Transverse colon (tissue), 4 donors: ENCODE data around the gene RACK1. TPM values are rescaled to one million over a fixed set of nuclear protein-coding genes. Genes with fewer than 3 reads are reported as not detected.

Experiments used
- DNase-seq: peaks from one replicate; pipeline ENCODE4 v3.0.0-alpha.2; 2019
- H3K27ac ChIP-seq, 4 donors: fragments of 200-600 bp; sonication (generic); 2 replicates each; pipeline ENCODE4 v1.5.1; 2016 to 2018; ENCODE audit warnings: inconsistent platforms in 4 of 4
- H3K27me3 ChIP-seq: fragments of 200-600 bp; sonication (generic); 2 replicates; pipeline ENCODE4 v1.5.1; 2017; ENCODE audit warnings: inconsistent platforms
- H3K36me3 ChIP-seq, 4 donors: fragments of 200-600 bp; sonication (generic); 2 replicates each; pipeline ENCODE4 v1.5.1; 2017 to 2019; ENCODE audit warnings: inconsistent platforms in 4 of 4
- H3K4me1 ChIP-seq, 4 donors: fragments of 200-600 bp; sonication (generic); 2 replicates each; pipeline ENCODE4 v1.5.1; 2017 to 2020; ENCODE audit warnings: inconsistent platforms in 4 of 4
- H3K4me3 ChIP-seq, 4 donors: fragments of 200-600 bp; sonication (generic); 1 replicate in 1 of 4; 2 replicates in 3 of 4; pipeline versions ENCODE4 v1.5.1 to v1.6.1; 2017 to 2019; ENCODE audit warnings: inconsistent platforms in 4 of 4
- H3K9me3 ChIP-seq, 2 donors: fragments of 200-600 bp; sonication (generic); 2 replicates each; pipeline ENCODE4 v1.5.1; 2017 to 2019; ENCODE audit warnings: inconsistent platforms in 2 of 2
- CTCF ChIP-seq, 5 experiments: fragments of 200-600 bp in 3 of 5; fragments of 450-650 bp in 2 of 5; sonication (generic) in 3 of 5; IDR thresholded peaks; 1 replicate in 2 of 5; 2 replicates in 3 of 5; pipeline ENCODE4 v1.5.1; 2016 to 2017; ENCODE audit warnings: antibody characterized with exemption in 5 of 5, inconsistent platforms in 3 of 5, mild to moderate bottlenecking in 2 of 5, moderate library complexity in 1 of 5
- EP300 ChIP-seq: sonication (generic); formaldehyde crosslinking; IDR thresholded peaks from one replicate; pipeline ENCODE4 v1.6.1; 2017; ENCODE audit warnings: antibody characterized with exemption, low read depth
- POLR2A ChIP-seq: fragments of 450-650 bp; IDR thresholded peaks from one replicate; pipeline ENCODE4 v1.6.1; 2016; ENCODE audit warnings: antibody characterized with exemption, mild to moderate bottlenecking, moderate library complexity
- POLR2AphosphoS5 ChIP-seq, 3 donors: sonication (generic); formaldehyde crosslinking; IDR thresholded peaks; one replicate each; pipeline ENCODE4 v1.6.1; 2016; ENCODE audit warnings: antibody characterized with exemption in 3 of 3
- WGBS, 2 donors: methylation state at CpG; one replicate each; pipeline ENCODE4 v1.1.5; 2018; ENCODE audit warnings: low coverage in 1 of 2; 5-methylcytosine and 5-hydroxymethylcytosine counted together
- in situ Hi-C, 4 donors: fragments of 200-750 bp; cut with MboI; loops; one replicate each; pipeline versions ENCODE4 v1.15.0 to v1.15.1; 2017; ENCODE audit warnings: low sequenced_read_pairs in 3 of 4, low pct_ligation_motif_present in 1 of 4, low pct_unique_long_range_greater_than_20kb in 1 of 4
- intact Hi-C: fragments of 100-400 bp; cut with DNase I; formaldehyde crosslinking; loops from one replicate; pipeline ENCODE4 v1.15.1; 2023; ENCODE audit warnings: low total_unique reads
- total RNA-seq, 4 donors: library from RNA; depleted of rRNA; stranded (reverse); fragments of >200 nt; gene quantifications; one replicate each; pipeline ENCODE4 v1.1.0, GENCODE V29; 2016

Gene RACK1
- total RNA-seq, 4 donors from 2014 or later, result 1,633 to 1,930 (median 1,753) TPM

- intact Hi-C loops, result no loop called here
- Histone ChIP-seq H3K4me1 (peaks cover 22 to 74% (median 40%) of the 10 kb centered on the region in 4 donors), H3K27me3 (no peaks in the 10 kb centered on the region), H3K4me3 (no peak overlapping the region), H3K27ac (no peak overlapping the region), H3K9me3 (no peaks in the 10 kb centered on the region), H3K36me3 (peaks cover 0 to 7% (median 0%) of the 10 kb centered on the region in 4 donors)
- in situ Hi-C loops, result no loop called here
- no peak for DNase-seq
- no peak for TF ChIP-seq EP300
- TF ChIP-seq POLR2A, result no peak
- TF ChIP-seq CTCF (IDR thresholded peaks at IDR 0.05), result no peak
- 64 to 88% methylated on average over 1 of the region's 1 CpG for WGBS, 2 donors
Observed at GRCh38 chr5:181255276-181255675, 11.6 kb upstream of the RACK1 start.

- 40 to 65% methylated on average over 2 to 4 of the region's 4 CpGs for WGBS, 2 donors
- peak overlapping the region in 3 of 4 donors; percentile 60 to 86 (median 78) for H3K4me3 ChIP-seq
- peaks cover 0 to 7% (median 0%) of the 10 kb centered on the region in 4 donors for H3K36me3 ChIP-seq
- in situ Hi-C loops, result no loop called here
- no peaks in the 10 kb centered on the region for H3K9me3 ChIP-seq
- H3K4me1 ChIP-seq, result peaks cover 42 to 61% (median 53%) of the 10 kb centered on the region in 4 donors
- DNase-seq, result no peak
- TF ChIP-seq CTCF (IDR thresholded peaks at IDR 0.05) (no peak), POLR2AphosphoS5 (IDR thresholded peaks at IDR 0.05) (no peak), EP300 (no peak), POLR2A (no peak)
- intact Hi-C loops, result loop anchor here (10.0 kb wide), 1 partner anchor 63 kb away; no protein-coding TSS in a partner anchor
- H3K27me3 ChIP-seq, result no peaks in the 10 kb centered on the region
- peak overlapping the region; percentile 96 to 97 (median 97) for H3K27ac ChIP-seq
Observed at GRCh38 chr5:181248277-181248676, 4.6 kb upstream of the RACK1 start.

- TF ChIP-seq CTCF (IDR thresholded peaks at IDR 0.05) (peak in 1 of 5 experiments; percentile 19), POLR2A (peak; percentile 84), EP300 (no peak), POLR2AphosphoS5 (IDR thresholded peaks at IDR 0.05) (peak; percentile 86 to 92 (median 89))
- 1% methylated on average over 43 of the region's 55 CpGs; no CpG with 5 or more reads in 1 of the 2 donors for WGBS, 2 donors
- no peaks in the 10 kb centered on the region for H3K9me3 ChIP-seq
- DNase-seq, result peak; percentile 95
- in situ Hi-C loops, result no loop called here
- H3K4me3 ChIP-seq, result peak overlapping the region; percentile 54 to 86 (median 69)
- no peaks in the 10 kb centered on the region for H3K27me3 ChIP-seq
- peaks cover 48 to 69% (median 63%) of the 10 kb centered on the region in 4 donors for H3K4me1 ChIP-seq
- peaks cover 0 to 6% (median 3%) of the 10 kb centered on the region in 4 donors for H3K36me3 ChIP-seq
- peak overlapping the region; percentile 96 to 97 (median 97) for H3K27ac ChIP-seq
- intact Hi-C loops, result loop anchor here (10.0 kb wide), 1 partner anchor 62 kb away; no protein-coding TSS in a partner anchor
Observed at GRCh38 chr5:181246276-181247049, 2.8 kb upstream of the RACK1 start.

GRCh38 chr5:181245427-181246275 is 1.9 kb upstream of the RACK1 start:
- Histone ChIP-seq H3K4me3 (peak overlapping the region; percentile 17 to 86 (median 69)), H3K27me3 (no peaks in the 10 kb centered on the region), H3K36me3 (peaks cover 0 to 13% (median 7%) of the 10 kb centered on the region in 4 donors), H3K27ac (peak overlapping the region; percentile 96 to 97 (median 97)), H3K9me3 (no peaks in the 10 kb centered on the region), H3K4me1 (peaks cover 44 to 69% (median 66%) of the 10 kb centered on the region in 4 donors)
- intact Hi-C loops (loop anchor here (10.0 kb wide), 1 partner anchor 61 kb away; no protein-coding TSS in a partner anchor), in situ Hi-C loops (no loop called here)
- peak; percentile 31 for DNase-seq
- WGBS, 2 donors, result 25 to 65% methylated on average over 8 to 34 of the region's 34 CpGs
- TF ChIP-seq POLR2AphosphoS5 (IDR thresholded peaks at IDR 0.05) (no peak), EP300 (no peak), CTCF (IDR thresholded peaks at IDR 0.05) (no peak), POLR2A (no peak)
